SK-N-SH (cell line): ENCODE data around the gene ZNF746.

Source experiments
- CTCF ChIP-seq: fragments of 200-600 bp; sonication (generic); IDR thresholded peaks from 2 replicates; pipeline ENCODE4 v1.6.1; 2017; ENCODE audit warnings: antibody characterized with exemption, mild to moderate bottlenecking, moderate library complexity
- FOSL2 ChIP-seq: IDR thresholded peaks from 2 replicates; pipeline ENCODE4 v1.4.0; 2012; ENCODE audit warnings: low read depth, mild to moderate bottlenecking, moderate library complexity, borderline replicate concordance
- GATA2 ChIP-seq: sonication (generic); formaldehyde crosslinking; IDR thresholded peaks from 2 replicates; pipeline ENCODE4 v1.5.0; 2020; ENCODE audit warnings: mild to moderate bottlenecking, missing genetic modification reagents
- MEF2A ChIP-seq: IDR thresholded peaks from 2 replicates; pipeline ENCODE4 v1.4.0; 2012; ENCODE audit warnings: low read depth, borderline replicate concordance
- MXI1 ChIP-seq: IDR thresholded peaks from 2 replicates; pipeline ENCODE4 v1.6.1; 2012; ENCODE audit warnings: mild to moderate bottlenecking, low read depth, low read length, improper control_type of control experiment
- POLR2AphosphoS5 ChIP-seq: IDR thresholded peaks from 2 replicates; pipeline ENCODE4 v1.6.1; 2012; ENCODE audit warnings: low read depth, low read length
- RAD21 ChIP-seq: IDR thresholded peaks from 2 replicates; pipeline ENCODE4 v1.6.1; 2012; ENCODE audit warnings: mild to moderate bottlenecking, low read length
- RCOR1 ChIP-seq: fragments of 150-350 bp; IDR thresholded peaks from 2 replicates; pipeline ENCODE4 v1.6.1; 2017; ENCODE audit warnings: antibody characterized with exemption, low read length
- TAF1 ChIP-seq: IDR thresholded peaks from 2 replicates; pipeline ENCODE4 v1.6.1; 2012; ENCODE audit warnings: low read depth, mild to moderate bottlenecking, low read length, moderate library complexity, borderline replicate concordance
- USF1 ChIP-seq: IDR thresholded peaks from 2 replicates; pipeline ENCODE4 v1.4.0; 2012; ENCODE audit warnings: low read depth, borderline replicate concordance
- TF ChIP-seq, protein P1 (sequence below): fragments of 150-350 bp; IDR thresholded peaks from 2 replicates; pipeline ENCODE4 v1.6.1; 2017; ENCODE audit warnings: antibody characterized with exemption, low read length, low read depth, borderline replicate concordance
- TF ChIP-seq, protein P2 (sequence below): IDR thresholded peaks from 2 replicates; pipeline ENCODE4 v1.4.0; 2012; ENCODE audit warnings: low read depth

DNA sequence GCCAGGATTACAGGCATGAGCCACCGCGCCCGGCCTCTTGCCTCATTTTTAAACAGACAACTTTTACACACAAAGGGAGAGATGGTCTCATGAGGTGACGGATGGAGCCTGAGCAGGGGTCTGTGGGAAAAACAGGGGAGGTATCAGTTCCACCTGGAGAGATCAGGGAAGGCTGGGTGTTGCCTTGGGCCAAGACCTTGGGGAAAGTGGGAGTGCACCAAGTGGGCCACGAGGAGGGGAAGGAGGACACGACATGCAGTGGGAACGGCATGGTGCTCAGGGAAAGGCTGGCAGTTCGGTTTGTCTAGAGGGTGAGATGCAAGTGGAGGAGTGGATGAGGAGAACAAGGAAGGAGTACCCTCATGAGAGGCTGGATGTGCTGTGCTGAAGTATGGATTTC lies 27.8 kb downstream of the ZNF746 start:
- TF ChIP-seq RCOR1 (no peak), RAD21 (no peak), CTCF (no peak), USF1 (no peak), POLR2AphosphoS5 (no peak), MXI1 (no peak), GATA2 (no peak), FOSL2 (no peak), MEF2A (no peak), TAF1 (no peak)
- TF ChIP-seq, protein P1, sequence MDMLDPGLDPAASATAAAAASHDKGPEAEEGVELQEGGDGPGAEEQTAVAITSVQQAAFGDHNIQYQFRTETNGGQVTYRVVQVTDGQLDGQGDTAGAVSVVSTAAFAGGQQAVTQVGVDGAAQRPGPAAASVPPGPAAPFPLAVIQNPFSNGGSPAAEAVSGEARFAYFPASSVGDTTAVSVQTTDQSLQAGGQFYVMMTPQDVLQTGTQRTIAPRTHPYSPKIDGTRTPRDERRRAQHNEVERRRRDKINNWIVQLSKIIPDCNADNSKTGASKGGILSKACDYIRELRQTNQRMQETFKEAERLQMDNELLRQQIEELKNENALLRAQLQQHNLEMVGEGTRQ, result no peak
- TF ChIP-seq, protein P2, sequence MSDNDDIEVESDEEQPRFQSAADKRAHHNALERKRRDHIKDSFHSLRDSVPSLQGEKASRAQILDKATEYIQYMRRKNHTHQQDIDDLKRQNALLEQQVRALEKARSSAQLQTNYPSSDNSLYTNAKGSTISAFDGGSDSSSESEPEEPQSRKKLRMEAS, result no peak
